Esophagus (tissue), 2 donors: ENCODE measurements around the gene PICALM. TPM values are rescaled to one million over a fixed set of nuclear protein-coding genes. Genes with fewer than 3 reads are reported as not detected.
"Not testable (repeated sequence)": the region's sequence is repeated elsewhere in the genome, so short reads cannot be mapped to it uniquely, and the experiment has no call there.

Experiments
- H3K27ac ChIP-seq, 2 donors: one replicate each; pipeline ENCODE4 v1.5.1; 2013; ENCODE audit warnings: low read depth in 2 of 2, mild to moderate bottlenecking in 2 of 2, inconsistent platforms in 1 of 2, low read length in 1 of 2, moderate library complexity in 1 of 2
- H3K27me3 ChIP-seq, 2 donors: one replicate each; pipeline ENCODE4 v1.6.1; 2013; ENCODE audit warnings: low read length in 2 of 2, control low read depth in 1 of 2, mild to moderate bottlenecking in 1 of 2; ENCODE audit not compliant: insufficient read depth in 2 of 2, control insufficient read depth in 1 of 2
- H3K36me3 ChIP-seq, 2 donors: one replicate each; pipeline ENCODE4 v1.6.1; 2013; ENCODE audit warnings: low read length in 1 of 2; ENCODE audit not compliant: control insufficient read depth in 2 of 2, insufficient read depth in 2 of 2
- H3K4me1 ChIP-seq, 2 donors: one replicate each; pipeline ENCODE4 v1.6.1; 2013; ENCODE audit warnings: low read length in 1 of 2; ENCODE audit not compliant: control insufficient read depth in 2 of 2, insufficient read depth in 2 of 2
- H3K4me3 ChIP-seq, 2 donors: one replicate each; pipeline ENCODE4 v1.5.1; 2013; ENCODE audit warnings: low read length in 2 of 2, mild to moderate bottlenecking in 2 of 2, low read depth in 1 of 2, moderate library complexity in 1 of 2
- H3K9me3 ChIP-seq, 2 donors: one replicate each; pipeline ENCODE4 v1.6.1; 2013; ENCODE audit warnings: mild to moderate bottlenecking in 2 of 2, low read depth in 1 of 2, low read length in 1 of 2, moderate library complexity in 1 of 2; ENCODE audit not compliant: control insufficient read depth in 2 of 2, insufficient read depth in 1 of 2
- WGBS, 2 donors: extraction: QIAGEN DNeasy Blood & Tissue Kit; methylation state at CpG; one replicate each; pipeline ENCODE4 v1.1.7; 2013; 5-methylcytosine and 5-hydroxymethylcytosine counted together
- polyA plus RNA-seq, 2 donors: library from polyadenylated mRNA; stranded (reverse); fragments of 200-250 nt; gene quantifications; one replicate each; pipeline ENCODE4 v1.2.3, GENCODE V29; 2013
- donor health status: healthy with polysubstance abuse.
- donor health status: Bipolar disorder and iron deficiency.

PICALM gene
- polyA plus RNA-seq, 2 donors, result 60.9 to 61.1 TPM

DNA sequence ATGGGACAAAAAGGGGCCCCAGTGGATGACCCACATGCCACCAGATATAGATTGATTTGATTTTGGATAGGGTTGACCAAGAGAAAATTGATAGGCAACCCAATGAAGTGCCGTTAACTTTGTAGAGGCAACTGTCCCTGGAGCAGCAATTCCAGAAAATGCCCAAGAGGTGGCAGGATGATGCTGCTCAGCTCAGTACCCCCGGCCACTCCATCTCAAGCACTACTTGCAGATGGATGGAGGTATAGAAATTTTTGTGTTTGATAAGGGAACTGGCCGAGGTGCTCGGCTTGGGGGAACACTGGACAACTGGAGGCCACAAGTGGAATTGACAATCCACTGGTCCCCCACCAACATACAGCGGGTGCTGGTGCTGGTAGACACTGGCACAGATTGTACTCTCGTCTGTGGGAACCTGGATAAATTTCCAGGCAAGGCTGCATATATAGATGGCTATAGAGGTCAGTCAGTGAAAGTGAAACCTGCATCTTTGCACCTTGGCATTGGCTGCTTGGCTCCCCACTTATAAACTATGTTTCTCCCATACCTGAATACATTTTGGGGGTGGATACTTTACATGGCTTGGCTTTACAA lies 127.4 kb downstream of the PICALM start:
- Histone ChIP-seq H3K27ac (no peak overlapping the region), H3K4me3 (no peak overlapping the region), H3K4me1 (no peaks in the 10 kb centered on the region), H3K27me3 (no peaks in the 10 kb centered on the region), H3K9me3 (no peaks in the 10 kb centered on the region), H3K36me3 (no peaks in the 10 kb centered on the region)
- 45 to 52% methylated on average over 6 of the region's 6 CpGs for WGBS, 2 donors

DNA sequence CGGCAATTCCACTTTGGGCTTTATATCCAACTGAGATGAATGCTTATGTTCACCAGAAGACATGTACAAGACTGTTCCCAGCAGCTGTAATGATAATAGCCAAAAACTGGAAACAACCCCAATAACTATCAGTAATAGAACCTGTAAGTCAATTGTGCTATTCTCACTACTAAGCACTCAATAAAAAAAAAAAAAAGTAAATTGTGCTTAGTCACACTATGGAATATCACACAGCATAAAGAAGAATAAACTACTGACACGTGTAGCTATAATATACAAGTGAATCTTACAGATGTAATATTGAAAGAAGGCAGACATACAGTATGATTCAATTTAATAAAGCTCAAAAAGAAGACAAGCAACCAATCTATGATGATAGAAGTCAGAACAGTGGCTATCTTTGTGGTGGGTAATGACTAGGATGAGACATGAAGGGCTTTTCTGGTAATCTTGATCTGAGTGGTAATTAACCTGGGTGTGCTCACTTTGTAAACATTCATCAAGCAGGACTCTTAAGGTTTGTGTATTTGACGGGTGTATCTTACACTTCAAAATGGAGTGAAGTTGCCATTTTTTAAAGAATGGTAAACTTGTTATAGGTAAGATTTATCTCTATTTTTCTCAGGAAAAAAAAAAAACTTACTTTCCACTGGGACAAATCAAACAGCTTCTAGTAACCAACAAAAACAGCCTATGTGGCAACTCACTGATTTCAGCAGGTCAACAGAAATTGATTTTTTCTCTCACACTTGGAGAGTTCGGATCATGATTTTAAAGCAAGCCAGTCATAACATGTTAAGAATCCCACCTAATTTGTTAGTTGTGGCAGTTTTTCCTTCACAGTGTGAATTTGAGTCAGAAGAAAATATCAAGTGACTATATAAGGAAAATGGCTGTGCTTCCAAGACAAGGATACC lies 129.5 kb downstream of the PICALM start:
- H3K4me1 ChIP-seq, result peaks cover 0 to 3% of the 10 kb centered on the region in 2 donors
- no peak overlapping the region for H3K4me3 ChIP-seq
- H3K36me3 ChIP-seq, result no peaks in the 10 kb centered on the region
- no peaks in the 10 kb centered on the region for H3K9me3 ChIP-seq
- no peak overlapping the region for H3K27ac ChIP-seq
- 67 to 68% methylated on average over 4 of the region's 4 CpGs for WGBS, 2 donors
- no peaks in the 10 kb centered on the region for H3K27me3 ChIP-seq

DNA sequence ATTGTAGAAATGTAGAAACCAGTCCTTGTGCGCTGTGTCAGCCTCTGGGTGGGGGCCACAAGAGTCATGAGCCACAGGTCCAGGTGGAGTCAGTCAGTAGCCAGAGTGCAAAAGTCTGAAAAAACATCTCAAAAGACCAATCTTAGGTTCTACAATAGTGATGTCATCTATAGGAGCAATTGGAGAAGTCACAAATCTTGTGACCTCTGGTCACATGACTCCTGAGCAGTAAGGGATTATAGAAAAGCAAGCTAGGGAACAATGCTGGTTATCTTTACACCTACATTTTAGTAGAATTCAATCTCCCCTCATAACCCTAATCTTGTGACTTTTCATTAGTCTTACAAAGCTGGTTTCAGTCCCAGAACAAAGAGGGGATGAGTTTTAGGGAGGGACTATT lies 131.0 kb downstream of the PICALM start:
- H3K9me3 ChIP-seq, result no peaks in the 10 kb centered on the region
- no peaks in the 10 kb centered on the region for H3K27me3 ChIP-seq
- WGBS, 2 donors, result 100% methylated on average over 1 of the region's 1 CpG
- no peak overlapping the region for H3K27ac ChIP-seq
- no peaks in the 10 kb centered on the region for H3K36me3 ChIP-seq
- peaks cover 0 to 3% of the 10 kb centered on the region in 2 donors for H3K4me1 ChIP-seq
- H3K4me3 ChIP-seq, result no peak overlapping the region

DNA sequence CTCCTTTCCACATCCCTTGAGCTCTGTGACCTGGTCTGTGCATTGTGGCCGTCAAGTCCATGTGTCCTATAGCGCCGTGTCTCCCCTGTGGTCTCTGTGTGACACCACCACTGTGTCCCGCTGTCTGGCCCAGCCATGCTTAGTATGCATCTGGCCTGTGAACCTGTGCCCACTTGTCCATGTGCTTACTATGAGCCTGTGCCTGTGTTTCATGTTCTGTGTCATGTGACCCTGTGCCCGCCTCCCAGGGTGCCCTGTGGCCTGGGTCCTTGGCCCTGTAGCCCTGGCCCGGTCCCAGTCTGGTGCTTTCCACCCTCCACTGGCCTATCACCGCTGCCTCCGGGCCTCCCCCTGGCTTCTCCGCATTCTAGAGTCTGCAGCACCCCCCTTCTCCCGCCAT lies 133.1 kb downstream of the PICALM start:
- 92 to 95% methylated on average over 10 of the region's 10 CpGs for WGBS, 2 donors
- Histone ChIP-seq H3K9me3 (no peaks in the 10 kb centered on the region), H3K4me1 (peaks cover 0 to 3% of the 10 kb centered on the region in 2 donors), H3K36me3 (no peaks in the 10 kb centered on the region), H3K27ac (no peak overlapping the region), H3K27me3 (no peaks in the 10 kb centered on the region), H3K4me3 (no peak overlapping the region)

DNA sequence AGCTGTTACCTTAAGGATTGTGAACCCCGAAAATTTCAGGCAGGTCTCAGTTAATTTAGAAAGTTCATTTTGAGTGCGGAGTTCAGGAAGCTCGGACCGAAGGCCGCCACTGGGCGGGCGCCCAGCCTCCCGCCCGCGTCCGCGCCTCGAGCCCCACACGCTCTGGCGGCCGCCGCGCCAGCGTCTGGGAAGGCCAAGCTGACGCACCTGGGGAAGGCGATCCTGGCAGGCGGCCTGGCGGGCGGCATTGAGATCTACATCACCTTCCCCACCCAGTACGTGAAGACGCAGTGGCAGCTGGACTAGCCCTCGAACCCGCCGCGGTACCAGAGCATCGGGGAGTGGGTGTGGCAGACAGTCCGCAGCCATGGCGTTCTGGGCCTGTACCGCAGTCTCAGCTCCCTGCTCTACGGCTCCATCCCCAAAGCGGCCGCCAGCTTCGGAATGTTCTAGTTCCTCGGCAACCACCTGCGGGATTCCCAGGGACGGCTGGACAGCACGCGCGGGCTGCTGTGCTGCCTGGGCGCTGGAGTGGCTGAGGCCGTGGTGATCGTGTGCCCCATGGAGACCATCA lies 134.2 kb downstream of the PICALM start:
- peak overlapping the region in 1 of 2 donors; percentile 3 for H3K4me3 ChIP-seq

DNA sequence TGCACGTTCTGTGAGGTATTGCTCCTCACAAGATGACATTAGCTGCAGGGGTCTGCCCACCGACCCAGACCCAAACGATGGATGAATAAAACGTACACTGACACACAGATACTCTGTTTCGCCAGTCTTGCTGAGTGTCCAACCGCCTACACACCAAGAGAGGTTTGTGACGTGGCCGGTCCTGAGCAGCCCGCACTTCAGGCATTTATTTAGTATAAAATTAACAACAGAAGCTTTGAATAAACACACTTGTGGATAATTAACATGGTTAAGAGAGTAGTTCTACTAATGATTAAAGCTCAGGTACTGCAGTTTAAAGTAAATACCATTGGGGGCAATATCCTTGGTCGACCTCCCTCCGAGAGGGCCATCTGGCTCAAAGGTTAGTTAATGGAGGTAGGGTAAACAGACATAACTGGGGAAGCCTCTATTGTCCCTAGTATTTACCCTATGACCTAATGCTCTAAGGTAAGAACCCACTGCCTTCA lies 138.0 kb downstream of the PICALM start:
- 72 to 79% methylated on average over 11 of the region's 11 CpGs for WGBS, 2 donors
- H3K27me3 ChIP-seq, result no peaks in the 10 kb centered on the region
- no peaks in the 10 kb centered on the region for H3K36me3 ChIP-seq
- no peaks in the 10 kb centered on the region for H3K9me3 ChIP-seq
- peaks cover 0 to 3% of the 10 kb centered on the region in 2 donors for H3K4me1 ChIP-seq
- H3K27ac ChIP-seq, result no peak overlapping the region
- H3K4me3 ChIP-seq, result no peak overlapping the region

More for the DNA sequence above, 134.2 kb downstream of the PICALM start:
- H3K27ac ChIP-seq, result no peak overlapping the region
- H3K36me3 ChIP-seq, result no peaks in the 10 kb centered on the region
- no peaks in the 10 kb centered on the region for H3K9me3 ChIP-seq
- no peaks in the 10 kb centered on the region for H3K27me3 ChIP-seq
- H3K4me1 ChIP-seq, result peaks cover 0 to 3% of the 10 kb centered on the region in 2 donors
- WGBS, 2 donors, result 55 to 61% methylated on average over 47 of the region's 47 CpGs

DNA sequence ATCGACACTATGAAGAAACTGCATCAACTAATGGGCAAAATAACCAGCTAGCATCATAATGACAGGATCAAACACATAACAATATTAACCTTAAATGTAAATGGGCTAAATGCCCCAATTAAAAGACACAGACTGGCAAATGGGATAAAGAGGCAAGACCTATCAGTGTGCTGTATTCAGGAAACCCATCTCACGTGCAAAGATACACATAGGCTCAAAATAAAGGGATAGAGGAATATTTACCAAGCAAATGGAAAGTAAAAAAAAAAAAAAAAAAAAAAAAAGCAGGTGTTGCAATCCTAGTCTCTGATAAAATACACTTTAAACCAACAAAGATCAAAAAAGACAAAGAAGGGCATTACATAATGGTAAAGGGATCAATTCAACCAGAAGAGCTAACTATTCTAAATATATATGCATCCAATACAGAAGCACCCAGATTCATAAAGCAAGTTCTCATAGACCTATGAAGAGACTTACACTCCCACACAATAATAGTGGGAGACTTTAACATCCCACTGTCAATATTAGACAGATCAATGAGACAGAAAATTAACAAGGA lies 142.2 kb downstream of the PICALM start:
- WGBS, 2 donors, result 61 to 68% methylated on average over 2 of the region's 2 CpGs
- not testable (repeated sequence) for H3K27me3 ChIP-seq

DNA sequence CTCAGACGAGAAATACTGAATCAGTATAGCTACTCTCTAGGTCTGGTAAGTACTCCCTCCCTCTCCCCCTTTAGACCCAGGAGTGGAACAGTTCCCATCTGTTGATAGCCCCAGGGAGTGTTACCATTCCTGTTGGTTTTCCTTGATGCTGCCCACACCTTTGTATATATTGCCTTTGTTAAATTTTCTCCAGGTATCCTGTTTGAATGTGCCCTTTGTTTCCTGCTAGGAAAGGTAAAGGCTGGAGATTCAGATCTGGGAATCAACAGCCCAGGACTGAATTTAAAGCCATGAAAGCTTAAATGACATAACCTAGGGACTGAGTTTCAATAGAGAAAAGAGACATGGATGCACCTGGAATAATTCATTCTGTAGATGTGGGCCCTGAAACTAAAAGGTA lies 145.4 kb downstream of the PICALM start:
- Histone ChIP-seq H3K27me3 (no peaks in the 10 kb centered on the region), H3K36me3 (no peaks in the 10 kb centered on the region), H3K4me3 (no peak overlapping the region), H3K27ac (no peak overlapping the region), H3K4me1 (no peaks in the 10 kb centered on the region), H3K9me3 (no peaks in the 10 kb centered on the region)
- WGBS, 2 donors, result 74 to 78% methylated on average over 1 of the region's 1 CpG

More for the DNA sequence above, 142.2 kb downstream of the PICALM start:
- not testable (repeated sequence) for H3K9me3 ChIP-seq, H3K27ac ChIP-seq, H3K4me3 ChIP-seq, H3K36me3 ChIP-seq, H3K4me1 ChIP-seq

DNA sequence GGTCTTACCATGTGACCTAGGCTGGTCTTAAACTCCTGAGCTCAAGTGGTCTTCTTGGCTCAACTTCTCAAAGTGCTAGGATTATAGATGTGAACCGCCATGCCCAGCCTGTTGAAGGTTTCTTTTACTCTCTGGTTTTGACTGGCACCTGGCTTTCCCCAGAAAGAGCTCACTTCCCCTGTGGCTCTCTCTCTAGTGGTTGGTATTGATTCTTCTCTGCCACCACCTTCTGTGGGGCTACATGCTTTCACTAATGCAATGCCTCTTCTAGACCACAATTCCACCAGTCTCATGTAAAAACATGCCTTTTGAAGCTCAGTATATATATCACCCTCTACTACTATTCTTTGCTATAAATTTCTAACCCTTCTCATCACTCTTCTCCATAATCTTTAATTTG lies 146.5 kb downstream of the PICALM start:
- Histone ChIP-seq H3K4me3 (no peak overlapping the region), H3K36me3 (no peaks in the 10 kb centered on the region), H3K27ac (no peak overlapping the region), H3K9me3 (no peaks in the 10 kb centered on the region), H3K4me1 (no peaks in the 10 kb centered on the region), H3K27me3 (no peaks in the 10 kb centered on the region)
- WGBS, 2 donors, result 90 to 91% methylated on average over 1 of the region's 1 CpG
